CD4-positive, alpha-beta T cell (primary cell): ENCODE results near the gene EEIG1. TPM values are rescaled to one million over a fixed set of nuclear protein-coding genes. Genes with fewer than 3 reads are reported as not detected.

ENCODE experiments used
- ATAC-seq: fragments of 200-7000 bp; cut with Tn5 transposase; one replicate; pipeline ENCODE4 v1.10.0; 2022; ENCODE audit warnings: mild to moderate bottlenecking; ENCODE audit not compliant: poor library complexity
- CTCF ChIA-PET: fragments of 350-600 bp; sonication (Branson Sonifier 250); formaldehyde crosslinking; loops from one replicate; lab custom pipeline; 2021; ENCODE audit warnings: antibody characterized with exemption, inconsistent platforms; lab: Charles Lee
- POLR2A ChIA-PET: fragments of 350-600 bp; sonication (Branson Sonifier 250); formaldehyde crosslinking; loops from one replicate; lab custom pipeline; 2021; ENCODE audit warnings: antibody characterized with exemption, inconsistent platforms; lab: Charles Lee
- DNase-seq, 14 experiments: peaks; one replicate each; pipeline ENCODE4 v3.0.0-alpha.2; 2013 to 2020; ENCODE audit warnings: mixed read lengths in 2 of 14
- H3K27ac ChIP-seq, 2 donors: one replicate each; pipeline versions ENCODE4 v1.5.1 to v1.7.0; 2013; ENCODE audit warnings: low read length in 2 of 2, low read depth in 1 of 2, mild to moderate bottlenecking in 1 of 2
- H3K27me3 ChIP-seq, 2 experiments: 1 replicate in 1 of 2; 2 replicates in 1 of 2; pipeline versions ENCODE4 v1.6.1 to v1.7.0; 2013; ENCODE audit warnings: low read length in 2 of 2, control low read depth in 1 of 2, mild to moderate bottlenecking in 1 of 2, moderate library complexity in 1 of 2; ENCODE audit not compliant: insufficient read depth in 2 of 2, control insufficient read depth in 1 of 2
- H3K36me3 ChIP-seq: one replicate; pipeline ENCODE4 v1.6.1; 2013; ENCODE audit warnings: low read length, control low read depth; ENCODE audit not compliant: insufficient read depth
- H3K4me1 ChIP-seq: one replicate; pipeline ENCODE4 v1.6.1; 2013; ENCODE audit warnings: low read length, control low read depth; ENCODE audit not compliant: insufficient read depth
- H3K4me3 ChIP-seq: one replicate; pipeline ENCODE4 v1.5.1; 2013; ENCODE audit warnings: mild to moderate bottlenecking, low read length, moderate library complexity
- H3K9me3 ChIP-seq, 2 experiments: 1 replicate in 1 of 2; 2 replicates in 1 of 2; pipeline versions ENCODE4 v1.6.1 to v1.7.0; 2013; ENCODE audit warnings: low read length in 2 of 2, mild to moderate bottlenecking in 2 of 2, control low read depth in 1 of 2, moderate library complexity in 1 of 2; ENCODE audit not compliant: control insufficient read depth in 1 of 2, insufficient read depth in 1 of 2
- H3K27ac Mint-ChIP-seq: one replicate; pipeline ENCODE4 v1.8.0; 2020; ENCODE audit warnings: mixed read lengths
- H3K27me3 Mint-ChIP-seq: one replicate; pipeline ENCODE4 v1.8.0; 2021; ENCODE audit warnings: mixed read lengths
- H3K36me3 Mint-ChIP-seq: one replicate; pipeline ENCODE4 v1.8.0; 2021; ENCODE audit warnings: low read depth, mixed read lengths
- H3K4me1 Mint-ChIP-seq: one replicate; pipeline ENCODE4 v1.8.0; 2021; ENCODE audit warnings: low read depth, mixed read lengths
- H3K4me3 Mint-ChIP-seq: one replicate; pipeline ENCODE4 v1.8.0; 2020; ENCODE audit warnings: mild to moderate bottlenecking, mixed read lengths
- H3K9me3 Mint-ChIP-seq: one replicate; pipeline ENCODE4 v1.8.0; 2020; ENCODE audit warnings: mixed read lengths
- CTCF ChIP-seq: fragments of 200-600 bp; IDR thresholded peaks from one replicate; pipeline ENCODE4 v1.8.0; 2022; ENCODE audit warnings: antibody characterized with exemption, mild to moderate bottlenecking
- intact Hi-C, 2 experiments: fragments of 100-400 bp; cut with DNase I in 1 of 2; cut with micrococcal nuclease in 1 of 2; formaldehyde crosslinking; loops; one replicate each; pipeline versions ENCODE4 v1.15.1 to v1.9.0; 2023 to 2025; cut with DNase I, micrococcal nuclease
- polyA plus RNA-seq, 2 donors: library from polyadenylated mRNA; unstranded; fragments of 120-200 nt; gene quantifications; one replicate each; pipeline ENCODE4 v1.2.1, GENCODE V29; 2013
- total RNA-seq, 174 experiments: library from RNA in 2 of 174; stranded (reverse) in 2 of 174; gene quantifications; one replicate each; pipeline ENCODE4 v1.2.3 and lab custom pipeline; 2021 to 2026

Gene EEIG1
- 100 to 1,000 TPM; 440 to 463 TPM for total RNA-seq
- polyA plus RNA-seq (2013, experiment 1 of 2): 190 TPM
- polyA plus RNA-seq (2013, experiment 2 of 2): 204 TPM
- 32.9 to 1,137 (median 278) reads per million in 172 experiments for total RNA-seq (lab: John Stamatoyannopoulos, UW)

DNA sequence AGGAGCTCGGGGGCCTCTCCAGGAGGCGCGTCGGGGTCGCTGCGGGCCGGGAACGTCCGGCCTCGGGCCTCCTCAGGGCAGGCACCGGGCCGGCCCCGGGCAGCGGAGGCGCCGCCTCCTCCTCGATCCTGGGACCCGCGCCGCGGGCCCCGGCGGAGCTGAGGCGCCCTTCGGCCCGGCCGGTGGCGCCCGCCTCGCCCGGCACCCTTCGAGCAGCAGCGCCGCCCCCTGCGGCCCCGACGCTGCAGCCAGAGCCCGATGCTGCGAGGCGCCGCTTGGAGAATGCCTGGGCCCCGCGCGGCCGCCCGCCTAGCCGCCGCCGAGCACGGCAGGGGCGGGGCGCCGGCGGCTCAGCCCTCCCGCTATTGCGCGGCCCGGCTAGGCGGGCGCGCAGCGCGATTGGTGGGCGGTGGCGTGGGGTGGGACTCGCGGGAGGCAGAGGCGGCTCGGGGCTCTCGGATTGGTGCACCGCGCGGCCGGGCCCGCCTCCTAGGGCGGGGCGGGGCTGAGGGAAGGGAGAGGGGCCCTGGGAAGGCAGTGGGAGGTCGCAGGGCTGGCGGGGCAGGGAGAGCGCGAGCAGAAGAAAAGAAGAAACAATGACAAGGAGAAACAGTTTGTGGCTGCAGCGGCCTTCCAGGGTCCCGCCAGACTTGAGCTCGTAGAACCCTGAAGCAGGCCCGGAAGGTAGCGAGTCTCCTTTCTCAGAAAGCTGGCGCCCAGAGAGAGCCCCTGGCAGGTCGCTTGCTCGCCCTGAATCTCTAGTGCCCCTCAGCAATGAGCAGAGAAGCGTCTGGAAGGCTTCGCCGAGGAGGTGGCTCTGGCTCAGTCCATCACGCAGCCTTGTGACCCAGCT is at the start of gene EEIG1:
Gene EEIG1 (minus strand): TSS at position 284 of the 853 bp plus-strand sequence. CDS start 852 bp downstream, outside the sequence.
- Histone ChIP-seq H3K27ac (peak within 1 kb of the TSS; percentile 53 to 57), H3K27me3 (no peaks in the 10 kb centered on the region), H3K9me3 (no peaks in the 10 kb centered on the region), H3K36me3 (peaks cover 23% of the 10 kb centered on the region), H3K4me1 (peaks cover 58% of the 10 kb centered on the region), H3K4me3 (peak within 1 kb of the TSS; percentile 67)
- no peak for TF ChIP-seq CTCF
- intact Hi-C loops: loop anchor here (1.0 to 2.0 kb wide), 6 partner anchors 11 to 54 kb away; no protein-coding TSS in a partner anchor
- peak; percentile 88 for ATAC-seq
- H3K9me3 Mint-ChIP-seq: no peaks in the 10 kb centered on the region
- POLR2A ChIA-PET: interaction anchor here (1.0 to 34.9 kb wide), 16 partner anchors 10 to 91 kb away, joined by 4 to 1020 read pairs (median 6); partner anchors contain the start of gene NAIF1
- no peaks in the 10 kb centered on the region for H3K27me3 Mint-ChIP-seq
- peak; percentile 95 to 99 (median 97) for DNase-seq
- CTCF ChIA-PET: interaction anchor here (0.8 to 4.0 kb wide), 7 partner anchors 10 to 54 kb away, joined by 3 to 24 read pairs (median 6); no protein-coding TSS in a partner anchor
- peak within 1 kb of the TSS; percentile 99 for H3K27ac Mint-ChIP-seq
- H3K4me3 Mint-ChIP-seq: peak within 1 kb of the TSS; percentile 96
- peaks cover 51% of the 10 kb centered on the region for H3K36me3 Mint-ChIP-seq
- H3K4me1 Mint-ChIP-seq: peaks cover 47% of the 10 kb centered on the region

DNA sequence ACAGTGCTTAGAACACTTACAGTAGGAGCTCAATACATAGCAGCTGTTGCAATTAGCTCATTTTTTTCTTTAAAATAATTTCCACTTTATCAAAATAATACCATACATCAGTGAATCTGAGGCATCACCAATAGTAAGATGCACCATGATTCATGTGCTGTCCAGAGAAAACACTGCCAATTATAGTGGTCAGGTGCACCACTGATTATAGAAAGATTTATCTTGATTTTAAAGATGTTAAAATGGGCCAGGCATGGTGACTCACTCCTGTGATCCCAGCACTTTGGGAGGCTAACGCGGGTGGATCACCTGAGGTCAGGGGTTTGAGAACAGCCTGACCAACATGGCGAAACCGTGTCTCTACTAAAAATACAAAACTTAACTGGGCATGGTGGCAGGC is 46.9 kb upstream of the EEIG1 start:
- Mint-ChIP-seq H3K27ac (peak overlapping the region; percentile 94), H3K4me3 (peak overlapping the region; percentile 80), H3K4me1 (peaks cover 88% of the 10 kb centered on the region), H3K9me3 (no peaks in the 10 kb centered on the region), H3K27me3 (no peaks in the 10 kb centered on the region), H3K36me3 (no peaks in the 10 kb centered on the region)
- ChIA-PET POLR2A (interaction anchor here (1.0 to 21.3 kb wide), 12 partner anchors 18 to 90 kb away, joined by 3 to 1020 read pairs (median 10); partner anchors contain the start of genes DPM2, EEIG1, NAIF1 and SLC25A25), CTCF (interaction anchor here (0.6 to 6.4 kb wide), 8 partner anchors 7 to 84 kb away, joined by 3 to 41 read pairs (median 5); partner anchors contain the start of genes EEIG1, NAIF1 and SLC25A25)
- DNase-seq (no peak), ATAC-seq (no peak)
- H3K4me3 ChIP-seq: no peak overlapping the region
- intact Hi-C loops: loop anchor here (1.0 to 2.0 kb wide), 4 partner anchors 46 to 85 kb away; partner anchors contain the start of gene EEIG1 (in 1 of the 2)
- H3K27ac ChIP-seq: peak overlapping the region; percentile 93 to 94
- no peaks in the 10 kb centered on the region for H3K9me3 ChIP-seq
- no peaks in the 10 kb centered on the region for H3K27me3 ChIP-seq
- no peak for TF ChIP-seq CTCF
- peaks cover 100% of the 10 kb centered on the region for H3K4me1 ChIP-seq
- no peaks in the 10 kb centered on the region for H3K36me3 ChIP-seq
